SH-SY5Y (cell line): ENCODE data around the gene RBMS3.

Experiments
- GATA2 ChIP-seq: IDR thresholded peaks from 2 replicates; pipeline ENCODE4 v1.6.1; 2011; ENCODE audit warnings: mild to moderate bottlenecking, low read depth, low read length
- GATA3 ChIP-seq: IDR thresholded peaks from 2 replicates; pipeline ENCODE4 v1.6.1; 2011; ENCODE audit warnings: low read depth, mild to moderate bottlenecking, low read length, moderate library complexity

- TF ChIP-seq GATA2 (no peak), GATA3 (no peak)
Measured at GRCh38 chr3:29890801-29891200, 609.9 kb downstream of the RBMS3 start.
